ENCODE measurements around the gene PGRMC1. TPM values are rescaled to one million over a fixed set of nuclear protein-coding genes. Genes with fewer than 3 reads are reported as not detected.
"Not testable (repeated sequence)": the region's sequence is repeated elsewhere in the genome, so short reads cannot be mapped to it uniquely, and the experiment has no call there.

Gene PGRMC1
- total RNA-seq, 1 donor from 2014 or later: 101 TPM

GRCh38 chrX:119273420-119274192, 37.5 kb downstream of the PGRMC1 start:
- peak; percentile 19 for DNase-seq (ENCODE audit: low read depth)
- peak; percentile 43 for TF ChIP-seq CTCF (IDR thresholded peaks at IDR 0.05; ENCODE audit: insufficient read depth, low read length, poor library complexity, severe bottlenecking)
- Histone ChIP-seq H3K4me3 (ENCODE audit: low read depth, low read length) (peak overlapping the region; percentile 10), H3K27me3 (ENCODE audit: control insufficient read depth, insufficient read depth, low read length) (peaks cover 12% of the 10 kb centered on the region), H3K36me3 (ENCODE audit: control insufficient read depth, insufficient read depth, low read length) (no peaks in the 10 kb centered on the region)

- not testable (repeated sequence) for H3K27me3 ChIP-seq (ENCODE audit: control insufficient read depth, insufficient read depth, low read length); H3K36me3 ChIP-seq (ENCODE audit: control insufficient read depth, insufficient read depth, low read length); H3K4me3 ChIP-seq (ENCODE audit: low read depth, low read length); DNase-seq (ENCODE audit: low read depth)
Observed at GRCh38 chrX:119282347-119282746, 46.3 kb downstream of the PGRMC1 start.

GRCh38 chrX:119288890-119289393, 52.9 kb downstream of the PGRMC1 start:
- Histone ChIP-seq H3K36me3 (ENCODE audit: control insufficient read depth, insufficient read depth, low read length) (no peaks in the 10 kb centered on the region), H3K4me3 (ENCODE audit: low read depth, low read length) (no peak overlapping the region), H3K27me3 (ENCODE audit: control insufficient read depth, insufficient read depth, low read length) (no peaks in the 10 kb centered on the region)
- DNase-seq (ENCODE audit: low read depth): no peak
- no peak for TF ChIP-seq CTCF (IDR thresholded peaks at IDR 0.05; ENCODE audit: insufficient read depth, low read length, poor library complexity, severe bottlenecking)

GRCh38 chrX:119290476-119290875, 54.4 kb downstream of the PGRMC1 start:
- Histone ChIP-seq H3K4me3 (ENCODE audit: low read depth, low read length) (no peak overlapping the region), H3K27me3 (ENCODE audit: control insufficient read depth, insufficient read depth, low read length) (no peaks in the 10 kb centered on the region), H3K36me3 (ENCODE audit: control insufficient read depth, insufficient read depth, low read length) (no peaks in the 10 kb centered on the region)
- no peak for DNase-seq (ENCODE audit: low read depth)
- TF ChIP-seq CTCF (IDR thresholded peaks at IDR 0.05; ENCODE audit: insufficient read depth, low read length, poor library complexity, severe bottlenecking): no peak

GRCh38 chrX:119291246-119291645, 55.2 kb downstream of the PGRMC1 start:
- H3K36me3 ChIP-seq (ENCODE audit: control insufficient read depth, insufficient read depth, low read length); DNase-seq (ENCODE audit: low read depth); H3K27me3 ChIP-seq (ENCODE audit: control insufficient read depth, insufficient read depth, low read length); H3K4me3 ChIP-seq (ENCODE audit: low read depth, low read length): not testable (repeated sequence)

- no peak for DNase-seq (ENCODE audit: low read depth)
- H3K4me3 ChIP-seq (ENCODE audit: low read depth, low read length): no peak overlapping the region
- no peak for TF ChIP-seq CTCF (IDR thresholded peaks at IDR 0.05; ENCODE audit: insufficient read depth, low read length, poor library complexity, severe bottlenecking)
- no peaks in the 10 kb centered on the region for H3K36me3 ChIP-seq (ENCODE audit: control insufficient read depth, insufficient read depth, low read length)
- no peaks in the 10 kb centered on the region for H3K27me3 ChIP-seq (ENCODE audit: control insufficient read depth, insufficient read depth, low read length)
Observed at GRCh38 chrX:119292445-119292844, 56.4 kb downstream of the PGRMC1 start.

Other genes starting within 250 kb of the PGRMC1 start
- not detected in 2 replicates for gene CT47C1, start 163.3 kb upstream of the PGRMC1 start, total RNA-seq
- not detected in 2 replicates for gene KIAA1210, start 108.5 kb upstream of the PGRMC1 start, total RNA-seq
- gene SLC25A43, start 163.1 kb downstream of the PGRMC1 start, total RNA-seq: 5.6 and 9.8 TPM in 2 replicates
- gene SLC25A5, start 232.2 kb downstream of the PGRMC1 start, total RNA-seq: 274 and 335 TPM in 2 replicates